Heart right ventricle (tissue), 16 donors: Measurements from ENCODE around the gene FOXN4. TPM values are rescaled to one million over a fixed set of nuclear protein-coding genes. Genes with fewer than 3 reads are reported as not detected.

ENCODE experiments used
- ATAC-seq, 8 donors: fragments of 200-7000 bp; cut with Tn5 transposase; one replicate each; pipeline ENCODE4 v1.9.1; 2020; ENCODE audit warnings: mild to moderate bottlenecking in 8 of 8, moderate library complexity in 8 of 8, moderate number of reproducible peaks in 1 of 8
- DNase-seq, 2 donors: peaks; one replicate each; pipeline ENCODE4 v3.0.0-alpha.2; 2020
- H3K27ac ChIP-seq, 10 donors: fragments of 200-600 bp; sonication (generic) in 2 of 10; one replicate each; pipeline versions ENCODE4 v1.5.0 to v1.8.0; 2020 to 2022; ENCODE audit warnings: mild to moderate bottlenecking in 3 of 10
- H3K27me3 ChIP-seq, 7 donors: fragments of 200-600 bp; one replicate each; pipeline ENCODE4 v1.8.0; 2021 to 2022; ENCODE audit warnings: mild to moderate bottlenecking in 2 of 7
- H3K36me3 ChIP-seq, 9 donors: fragments of 200-600 bp; sonication (generic) in 1 of 9; one replicate each; pipeline versions ENCODE4 v1.5.0 to v1.8.0; 2020 to 2022; ENCODE audit warnings: mild to moderate bottlenecking in 2 of 9
- H3K4me1 ChIP-seq, 9 donors: fragments of 200-600 bp; sonication (generic) in 1 of 9; one replicate each; pipeline versions ENCODE4 v1.5.0 to v1.8.0; 2020 to 2022; ENCODE audit warnings: mild to moderate bottlenecking in 4 of 9
- H3K4me3 ChIP-seq, 10 donors: fragments of 200-600 bp; sonication (generic) in 2 of 10; one replicate each; pipeline versions ENCODE4 v1.5.0 to v1.8.0; 2020 to 2022; ENCODE audit warnings: mild to moderate bottlenecking in 7 of 10, moderate library complexity in 2 of 10
- H3K9me3 ChIP-seq, 11 donors: fragments of 200-600 bp in 10 of 11; sonication (generic) in 2 of 11; one replicate each; pipeline versions ENCODE4 v1.5.0 to v1.8.0; 2013 to 2022; ENCODE audit warnings: mild to moderate bottlenecking in 2 of 11, control low read depth in 1 of 11, moderate library complexity in 1 of 11
- WGBS, 2 donors: extraction: QIAGEN DNeasy Blood & Tissue Kit; methylation state at CpG; one replicate each; pipeline ENCODE4 v1.1.7; 2013; ENCODE audit warnings: inconsistent platforms in 1 of 2; 5-methylcytosine and 5-hydroxymethylcytosine counted together
- intact Hi-C, 10 donors: fragments of 100-400 bp; cut with DNase I; formaldehyde crosslinking; loops; one replicate each; pipeline versions ENCODE4 v1.11.1 to v1.14.2; 2022
- polyA plus RNA-seq, 2 donors: library from polyadenylated mRNA; stranded (reverse); fragments of 200-250 nt; gene quantifications; one replicate each; pipeline ENCODE4 v1.2.3, GENCODE V29; 2013
- total RNA-seq, 10 donors: library from RNA; stranded (reverse); fragmentation: NEBNext Ultra II Directional in 3 of 10; extraction: Animal tissue kit (Norgen Biotek cat#: 25700) in 3 of 10; gene quantifications; one replicate each; pipeline versions ENCODE4 v1.2.1 to v1.2.4, GENCODE V29; 2021 to 2023
- TF ChIP-seq, protein P1 (sequence below), 9 donors: fragments of 200-600 bp; sonication (generic) in 2 of 9; IDR thresholded peaks; one replicate each; pipeline versions ENCODE4 v1.5.0 to v1.8.0; 2021 to 2022; ENCODE audit warnings: antibody characterized with exemption in 9 of 9, mild to moderate bottlenecking in 5 of 9, moderate library complexity in 1 of 9
- donor health status: Arrhythmogenic right ventricular cardiomyopathy.
- donor health status: ischemic (EF 13 %, LVEDD 7.1; RV severe dilation, severe dysfunction).
- donor health status: healthy with polysubstance abuse.
- donor health status: DM: no; HTN: yes; CAD: no.
- donor health status: DM: no; HTN: no; CAD: no.
- donor health status: ischemic (EF 25% LVEDD 6.9; RV normal size, moderate dysfunction).
- donor health status: ischemic (EF 25% LVEDD 5.7; RV mildly dilated, moderate dysfunction).
- donor health status: healthy.
- donor health status: DM: yes; HTN: yes; CAD: no.
- donor health status: Ischemic cardiomyopathy.
- donor health status: ischemic (EF 35%, LVEDD 5.7; RV mildly dilated, moderate dysfunction).
- donor health status: nonischemic (EF 11% LVEDD 7.7; RV severe dilation, severe dysfunction).
- donor health status: DM: yes; HTN: yes; CAD: no.
- donor health status: PGD.
- donor health status: ischemic (EF 29% LVEDD 5.4; RV normal size, mild dysfunction).
- donor health status: nonischemic (EF 23%, LVEDD 6.1; RV moderate dilation, normal function).

Gene FOXN4
- total and polyA plus RNA-seq, 12 donors: 0.07 to 0.19 TPM; not detected in 10

DNA sequence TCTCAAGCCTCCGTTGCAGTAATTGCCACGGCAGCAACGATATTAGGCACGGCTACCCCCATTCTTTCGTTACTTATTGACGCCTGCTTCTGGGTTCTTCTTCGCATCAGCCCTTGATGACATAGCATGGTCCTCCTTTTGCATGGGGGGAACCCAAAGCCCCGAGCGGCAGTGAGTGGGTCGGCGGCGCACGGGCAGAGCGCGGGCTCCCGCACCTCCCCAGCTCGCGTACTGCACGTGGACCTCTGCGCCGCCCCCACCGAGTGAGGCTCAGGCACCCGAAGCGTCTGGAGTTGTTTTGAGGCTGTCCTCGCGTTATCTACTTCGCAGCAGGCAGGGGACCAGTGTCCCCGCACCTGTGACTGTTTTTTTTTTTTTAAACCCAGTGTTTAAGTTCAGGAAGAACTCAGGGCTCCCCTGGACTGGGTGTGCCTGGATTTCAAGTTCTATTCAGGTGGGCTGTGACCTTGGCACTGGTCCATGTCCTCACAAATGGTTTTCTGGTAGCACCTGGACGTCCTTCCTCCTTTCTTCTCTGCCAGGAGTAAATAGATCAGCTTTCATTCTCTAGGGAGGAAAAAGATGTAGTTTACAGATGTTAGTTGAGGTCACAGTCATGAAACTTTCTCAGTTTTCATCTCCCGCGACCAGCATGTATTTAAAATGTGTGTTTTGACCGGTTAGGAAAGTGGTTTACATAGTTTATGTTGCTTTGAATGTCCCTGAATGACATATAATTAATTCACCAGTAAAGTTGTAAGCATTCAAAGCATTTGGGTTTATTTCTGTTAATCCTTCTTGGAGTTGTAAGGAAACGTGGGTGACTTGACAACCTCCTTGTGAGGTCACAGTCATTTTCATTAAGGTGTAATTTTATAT, 1.4 kb upstream of the FOXN4 start:
- DNase-seq (no peak), ATAC-seq (no peak)
- Histone ChIP-seq H3K36me3 (no peaks in the 10 kb centered on the region), H3K27ac (no peak overlapping the region), H3K4me1 (peaks cover 3 to 18% (median 15%) of the 10 kb centered on the region in 9 donors), H3K27me3 (peaks cover 0 to 90% (median 66%) of the 10 kb centered on the region in 7 donors), H3K9me3 (no peaks in the 10 kb centered on the region), H3K4me3 (peak overlapping the region in 9 of 10 donors; percentile 28 to 47 (median 42))
- TF ChIP-seq, protein P1, sequence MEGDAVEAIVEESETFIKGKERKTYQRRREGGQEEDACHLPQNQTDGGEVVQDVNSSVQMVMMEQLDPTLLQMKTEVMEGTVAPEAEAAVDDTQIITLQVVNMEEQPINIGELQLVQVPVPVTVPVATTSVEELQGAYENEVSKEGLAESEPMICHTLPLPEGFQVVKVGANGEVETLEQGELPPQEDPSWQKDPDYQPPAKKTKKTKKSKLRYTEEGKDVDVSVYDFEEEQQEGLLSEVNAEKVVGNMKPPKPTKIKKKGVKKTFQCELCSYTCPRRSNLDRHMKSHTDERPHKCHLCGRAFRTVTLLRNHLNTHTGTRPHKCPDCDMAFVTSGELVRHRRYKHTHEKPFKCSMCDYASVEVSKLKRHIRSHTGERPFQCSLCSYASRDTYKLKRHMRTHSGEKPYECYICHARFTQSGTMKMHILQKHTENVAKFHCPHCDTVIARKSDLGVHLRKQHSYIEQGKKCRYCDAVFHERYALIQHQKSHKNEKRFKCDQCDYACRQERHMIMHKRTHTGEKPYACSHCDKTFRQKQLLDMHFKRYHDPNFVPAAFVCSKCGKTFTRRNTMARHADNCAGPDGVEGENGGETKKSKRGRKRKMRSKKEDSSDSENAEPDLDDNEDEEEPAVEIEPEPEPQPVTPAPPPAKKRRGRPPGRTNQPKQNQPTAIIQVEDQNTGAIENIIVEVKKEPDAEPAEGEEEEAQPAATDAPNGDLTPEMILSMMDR (IDR thresholded peaks at IDR 0.05): no peak
- intact Hi-C loops: no loop called here
- 7 to 8% methylated on average over 33 of the region's 33 CpGs for WGBS, 2 donors

DNA sequence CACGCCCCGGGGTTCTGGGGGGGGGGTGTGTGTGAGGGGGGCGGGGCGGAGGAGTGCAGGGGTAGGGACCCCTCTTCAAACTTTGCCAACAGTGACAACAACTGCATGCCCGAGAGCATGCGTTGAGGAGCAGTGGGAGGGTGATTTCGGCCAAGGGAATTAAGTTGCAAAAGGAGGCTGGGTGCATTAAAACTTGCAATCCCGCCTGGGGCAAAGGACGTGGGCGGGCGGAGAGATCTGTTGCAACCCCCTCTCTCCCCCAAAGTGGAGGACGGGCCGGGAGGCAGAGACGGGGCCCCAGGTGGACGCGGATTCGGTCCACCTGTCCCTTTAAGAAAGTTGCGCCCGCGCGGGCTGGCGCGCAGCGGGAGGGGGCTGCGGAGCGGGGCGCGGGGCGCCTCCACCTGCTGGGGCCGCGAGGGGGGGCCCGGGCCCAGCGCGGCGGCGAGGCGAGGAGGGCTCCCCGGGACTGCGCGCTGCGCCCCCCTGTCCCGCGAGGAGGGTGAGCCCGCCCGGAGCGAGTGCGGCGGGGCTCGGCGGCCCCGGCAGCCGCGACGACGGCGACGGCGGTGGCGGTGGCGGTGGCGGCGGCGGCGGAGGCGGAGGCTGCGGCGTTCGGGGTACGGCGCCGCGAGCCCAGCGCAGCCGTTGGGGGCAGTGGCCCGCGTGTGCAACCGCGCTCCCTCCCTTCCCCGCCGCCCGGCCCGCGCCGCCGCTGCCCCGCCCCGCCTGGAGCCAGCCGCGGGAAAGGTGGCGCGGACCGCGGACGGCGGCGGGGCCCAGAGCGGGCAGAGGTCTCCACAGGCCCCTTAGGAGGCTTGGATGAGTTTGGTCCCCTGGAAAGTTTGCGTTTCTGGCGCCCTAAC, 530 bp upstream of the FOXN4 start:
- intact Hi-C loops: no loop called here
- H3K9me3 ChIP-seq: no peaks in the 10 kb centered on the region
- H3K27ac ChIP-seq: no peak overlapping the region
- no peaks in the 10 kb centered on the region for H3K36me3 ChIP-seq
- H3K4me3 ChIP-seq: peak overlapping the region; percentile 21 to 47 (median 43)
- DNase-seq (no peak), ATAC-seq (peak in 2 of 8 donors; percentile 38 to 64)
- peaks cover 0 to 94% (median 69%) of the 10 kb centered on the region in 7 donors for H3K27me3 ChIP-seq
- WGBS, 2 donors: 0 to 1% methylated on average over 79 to 86 of the region's 99 CpGs
- peaks cover 3 to 18% (median 15%) of the 10 kb centered on the region in 9 donors for H3K4me1 ChIP-seq
- TF ChIP-seq, protein P1 (IDR thresholded peaks at IDR 0.05): no peak

DNA sequence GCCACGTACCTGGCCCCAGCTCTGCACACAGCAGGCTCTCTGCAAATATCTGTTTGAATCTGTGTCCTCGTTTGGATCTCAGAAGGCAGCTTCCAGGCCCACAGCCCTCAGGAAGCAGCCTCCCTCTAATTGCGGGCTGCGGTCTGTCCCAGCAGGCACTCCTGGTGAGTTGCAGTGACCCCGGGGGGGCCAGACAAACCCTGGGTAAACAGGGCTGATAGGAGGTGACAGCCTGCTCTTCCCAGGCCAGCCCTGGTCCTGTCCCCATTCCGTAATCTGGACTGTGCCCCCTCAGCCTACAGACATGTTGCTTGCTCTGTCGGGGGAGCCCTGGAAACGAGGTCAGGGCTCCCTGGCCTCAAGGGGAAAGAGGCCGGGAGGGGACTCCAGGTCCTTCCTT, 2.0 kb downstream of the FOXN4 start:
- Histone ChIP-seq H3K4me3 (no peak overlapping the region), H3K27ac (no peak overlapping the region), H3K27me3 (peaks cover 0 to 93% (median 85%) of the 10 kb centered on the region in 7 donors), H3K36me3 (no peaks in the 10 kb centered on the region), H3K9me3 (no peaks in the 10 kb centered on the region), H3K4me1 (peaks cover 3 to 18% (median 15%) of the 10 kb centered on the region in 9 donors)
- intact Hi-C loops: no loop called here
- DNase-seq (no peak), ATAC-seq (no peak)
- WGBS, 2 donors: 59 to 65% methylated on average over 9 of the region's 9 CpGs
- TF ChIP-seq, protein P1 (IDR thresholded peaks at IDR 0.05): no peak

DNA sequence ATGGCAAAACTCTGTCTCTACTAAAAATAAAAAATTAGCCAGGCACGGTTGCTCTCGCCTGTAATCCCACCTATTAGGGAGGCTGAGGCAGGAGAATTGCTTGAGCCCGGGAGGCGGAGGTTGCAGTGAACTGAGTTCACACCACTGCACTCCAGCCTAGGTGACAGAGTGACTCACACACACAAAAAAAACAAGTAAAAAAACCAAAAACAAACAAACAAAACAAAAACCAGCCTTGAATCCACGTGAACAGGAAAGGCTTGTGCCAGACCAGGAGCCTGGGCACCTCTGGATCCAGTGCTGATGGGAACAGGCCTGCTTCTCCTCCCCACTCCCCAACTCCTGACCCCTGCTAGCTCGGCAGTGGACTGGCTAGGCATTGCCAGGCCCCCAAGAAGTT, 3.5 kb downstream of the FOXN4 start:
- Histone ChIP-seq H3K27me3 (peaks cover 0 to 88% (median 74%) of the 10 kb centered on the region in 7 donors), H3K4me3 (no peak overlapping the region), H3K36me3 (no peaks in the 10 kb centered on the region), H3K9me3 (no peaks in the 10 kb centered on the region), H3K27ac (no peak overlapping the region), H3K4me1 (peaks cover 3 to 15% (median 15%) of the 10 kb centered on the region in 9 donors)
- ATAC-seq (no peak), DNase-seq (no peak)
- WGBS, 2 donors: 73 to 75% methylated on average over 6 of the region's 6 CpGs
- intact Hi-C loops: no loop called here
- TF ChIP-seq, protein P1 (IDR thresholded peaks at IDR 0.05): no peak
